Measurements from ENCODE around the gene PTPN9.
A peak's percentile ranks its signal among the peaks of the same experiment; 100 is the strongest.
"Not testable (repeated sequence)": the region's sequence is repeated elsewhere in the genome, so short reads cannot be mapped to it uniquely, and the experiment has no call there.

The PTPN9 gene

GRCh38 chr15:75582943-75583342 is 3.8 kb upstream of the PTPN9 start:
- not testable (repeated sequence) for DNase-seq (ENCODE audit: low read depth, low spot score)

GRCh38 chr15:75578173-75578947 is 755 bp downstream of the PTPN9 start:
- no peak for DNase-seq (ENCODE audit: low read depth, low spot score)

- DNase-seq (ENCODE audit: low read depth, low spot score) = no peak
Measured at GRCh38 chr15:75577401-75578172, 1.5 kb downstream of the PTPN9 start.

- no peak for DNase-seq (ENCODE audit: low read depth, low spot score)
Measured at GRCh38 chr15:75573648-75574384, 5.3 kb downstream of the PTPN9 start.

DNA sequence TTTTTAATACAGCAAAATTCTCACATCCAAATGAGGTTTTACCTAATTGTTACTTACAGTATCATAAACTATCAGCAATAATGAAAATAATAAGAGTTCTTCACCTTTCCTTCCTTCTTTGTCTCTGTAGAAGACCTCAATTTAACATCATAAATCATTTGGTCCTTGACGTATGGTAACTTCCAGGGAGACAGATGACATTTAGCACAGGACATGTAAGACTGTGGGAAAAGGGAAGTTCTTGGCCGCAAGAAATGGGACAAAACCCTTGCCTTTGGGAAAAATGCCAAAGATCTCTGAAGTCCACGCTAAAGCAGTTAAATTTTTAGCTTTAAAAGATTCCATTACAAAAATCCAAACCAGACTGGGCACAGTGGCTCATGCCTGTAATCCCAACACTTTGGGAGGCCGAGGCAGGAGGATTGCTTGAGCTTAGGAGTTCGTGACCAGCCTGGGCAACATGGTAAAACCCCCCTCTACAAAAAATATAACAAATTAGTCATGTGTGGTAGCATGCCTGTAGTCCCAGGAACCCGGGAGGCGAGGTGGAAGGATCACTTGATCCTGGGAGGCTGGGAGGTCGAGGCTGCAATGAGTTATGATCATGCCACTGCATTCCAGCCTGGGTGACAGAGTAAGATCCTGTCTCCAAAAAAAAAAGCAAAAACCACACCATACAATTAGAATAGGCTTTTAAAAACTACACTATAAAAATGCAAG is 8.8 kb downstream of the PTPN9 start:
- DNase-seq (ENCODE audit: low read depth, low spot score) = no peak

GRCh38 chr15:75565062-75565970 is 13.8 kb downstream of the PTPN9 start:
- no peak for DNase-seq (ENCODE audit: low read depth, low spot score)

- no peak for DNase-seq (ENCODE audit: low read depth, low spot score)
Measured at GRCh38 chr15:75561888-75562287, 17.2 kb downstream of the PTPN9 start.

GRCh38 chr15:75559360-75559759 is 19.8 kb downstream of the PTPN9 start:
- DNase-seq (ENCODE audit: low read depth, low spot score) = not testable (repeated sequence)

- DNase-seq (ENCODE audit: low read depth, low spot score) = not testable (repeated sequence)
Measured at GRCh38 chr15:75558955-75559354, 20.2 kb downstream of the PTPN9 start.

- no peak for DNase-seq (ENCODE audit: low read depth, low spot score)
Measured at GRCh38 chr15:75554717-75555116, 24.4 kb downstream of the PTPN9 start.

DNA sequence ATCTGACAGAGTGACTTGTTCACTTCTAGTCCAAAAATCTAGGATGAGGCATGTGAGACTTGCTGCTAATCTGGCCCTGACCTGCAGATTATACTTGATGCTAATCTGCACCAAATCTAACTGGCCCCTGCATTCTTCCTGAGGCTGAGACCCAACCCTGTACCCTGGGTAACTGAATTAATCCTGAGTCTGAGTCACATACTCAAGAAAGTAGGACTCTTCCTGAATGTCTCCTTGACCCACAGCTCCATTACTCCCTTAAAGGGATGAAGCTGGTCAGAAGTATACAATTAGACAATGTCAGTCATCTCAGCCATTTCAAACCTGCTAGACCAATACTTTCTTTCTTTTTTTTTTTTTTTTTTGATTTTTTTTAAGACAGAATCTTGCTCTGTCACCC is 25.5 kb downstream of the PTPN9 start:
- no peak for DNase-seq (ENCODE audit: low read depth, low spot score)

DNA sequence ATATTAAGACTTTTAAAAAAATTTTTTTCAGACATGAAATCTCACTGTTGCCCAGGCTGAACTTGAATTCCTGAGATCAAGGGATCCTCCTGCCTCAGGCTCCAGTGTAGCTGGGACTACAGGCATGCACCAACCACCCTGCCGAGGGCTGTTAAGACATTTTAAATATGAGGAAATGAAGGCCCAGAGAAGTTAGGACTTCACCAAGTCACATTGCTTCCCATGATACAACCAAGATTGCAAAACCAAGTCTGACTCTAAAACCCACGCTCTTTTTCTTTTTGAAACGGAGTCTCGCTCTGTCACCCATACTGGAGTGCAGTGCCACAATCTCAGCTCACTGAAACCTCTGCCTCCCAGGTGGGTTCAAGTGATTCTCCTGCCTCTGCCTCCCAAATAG is 28.0 kb downstream of the PTPN9 start:
- no peak for DNase-seq (ENCODE audit: low read depth, low spot score)

DNA sequence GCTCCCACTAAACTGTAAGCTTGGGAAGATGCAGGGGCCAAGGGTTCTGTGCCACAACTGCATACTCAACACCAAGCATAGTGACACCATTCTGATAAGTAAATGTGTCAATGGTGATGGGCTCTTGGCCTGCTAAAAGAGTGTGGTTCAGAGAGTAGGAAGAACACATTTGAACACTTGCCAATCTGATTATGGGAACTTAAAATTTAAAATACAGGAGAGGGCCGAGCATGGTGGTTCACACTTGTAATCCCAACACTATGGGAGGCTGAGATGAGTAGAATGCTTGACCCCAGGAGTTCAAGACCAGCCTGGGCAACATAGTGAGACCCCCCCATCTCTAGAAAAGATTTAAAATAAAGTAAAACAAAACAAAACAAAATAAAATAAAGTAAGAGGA is 34.1 kb downstream of the PTPN9 start:
- DNase-seq (ENCODE audit: low read depth, low spot score) = no peak

DNA sequence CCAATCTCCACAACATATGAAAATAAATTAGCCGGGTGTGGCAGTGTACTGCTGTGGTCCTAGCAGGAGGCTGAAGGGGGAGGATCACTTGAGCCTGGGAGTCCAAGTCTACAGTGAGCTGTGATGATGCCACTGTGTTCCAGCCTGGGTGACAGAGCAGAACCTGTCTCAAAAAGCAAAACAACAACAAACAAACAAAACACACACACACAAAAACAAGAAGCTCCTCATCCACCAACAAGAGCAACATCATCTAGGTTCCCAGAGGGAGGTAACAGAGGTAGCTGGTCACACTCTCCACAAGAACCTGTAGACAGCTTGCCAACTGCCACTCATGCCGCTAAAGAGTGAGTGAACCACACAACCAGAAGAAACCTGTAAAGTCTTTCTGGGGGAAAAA is 34.8 kb downstream of the PTPN9 start:
- DNase-seq (ENCODE audit: low read depth, low spot score) = no peak

DNA sequence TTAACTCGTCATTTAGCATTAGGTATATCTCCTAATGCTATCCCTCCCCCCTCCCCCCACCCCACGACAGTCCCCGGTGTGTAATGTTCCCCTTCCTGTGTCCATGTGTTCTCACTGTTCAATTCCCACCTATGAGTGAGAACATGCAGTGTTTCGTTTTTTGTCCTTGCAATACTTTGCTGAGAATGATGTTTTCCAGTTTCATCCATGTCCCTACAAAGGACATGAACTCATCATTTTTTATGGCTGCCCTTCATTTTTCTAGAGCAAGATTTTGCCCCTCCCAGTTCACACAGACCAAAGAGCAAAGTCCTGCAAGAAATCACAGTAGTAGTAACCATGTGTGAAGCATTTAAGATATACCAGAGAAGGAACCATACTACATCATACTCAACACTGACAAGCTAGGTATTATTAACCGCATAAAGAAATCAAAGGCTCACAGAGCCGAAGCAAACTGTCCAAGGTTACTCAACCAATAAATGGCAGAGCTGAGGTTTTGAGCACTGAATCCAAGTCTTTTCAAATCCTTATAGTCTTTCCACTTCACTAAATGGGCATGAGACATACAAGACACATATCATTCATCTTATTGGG is 36.1 kb downstream of the PTPN9 start:
- DNase-seq (ENCODE audit: low read depth, low spot score) = not testable (repeated sequence)

DNA sequence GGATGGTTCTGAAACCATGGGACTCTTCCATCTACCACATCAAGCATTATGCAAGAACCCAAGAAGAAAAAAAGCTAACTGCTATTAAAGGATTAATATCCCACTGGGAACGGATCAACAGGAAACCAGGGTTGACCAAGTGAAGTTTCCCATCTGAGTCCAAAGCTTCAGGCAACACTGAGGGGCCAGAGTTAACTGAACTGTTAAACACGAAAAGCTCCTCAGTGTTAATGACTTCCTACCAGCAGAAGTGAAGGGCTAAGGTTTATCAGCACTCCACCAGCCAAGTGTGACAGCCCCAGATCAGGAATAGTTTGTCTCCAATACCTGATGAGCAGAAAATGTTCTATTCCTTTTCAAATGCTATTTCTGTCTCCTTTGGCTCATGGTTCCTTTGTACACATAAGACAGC is 36.7 kb downstream of the PTPN9 start:
- no peak for DNase-seq (ENCODE audit: low read depth, low spot score)

DNA sequence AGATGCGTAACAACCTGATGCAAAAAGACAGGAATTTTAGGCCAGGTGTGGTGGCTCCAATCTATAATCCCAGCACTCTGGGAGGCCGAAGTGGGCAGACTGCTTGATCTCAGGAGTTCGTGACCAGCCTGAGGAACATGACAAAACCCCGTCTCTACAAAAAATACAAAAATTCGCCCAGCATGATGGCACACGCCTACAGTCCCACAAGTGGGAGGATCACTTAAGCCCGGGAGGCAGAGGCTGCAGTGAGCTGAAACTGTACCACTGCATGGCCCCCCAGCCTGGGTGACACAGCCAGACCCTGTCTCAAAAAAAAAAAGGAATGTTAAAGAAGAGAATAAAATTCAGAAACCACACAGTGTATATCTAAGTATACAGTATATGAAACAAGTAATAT is 40.7 kb downstream of the PTPN9 start:
- DNase-seq (ENCODE audit: low read depth, low spot score) = no peak

DNA sequence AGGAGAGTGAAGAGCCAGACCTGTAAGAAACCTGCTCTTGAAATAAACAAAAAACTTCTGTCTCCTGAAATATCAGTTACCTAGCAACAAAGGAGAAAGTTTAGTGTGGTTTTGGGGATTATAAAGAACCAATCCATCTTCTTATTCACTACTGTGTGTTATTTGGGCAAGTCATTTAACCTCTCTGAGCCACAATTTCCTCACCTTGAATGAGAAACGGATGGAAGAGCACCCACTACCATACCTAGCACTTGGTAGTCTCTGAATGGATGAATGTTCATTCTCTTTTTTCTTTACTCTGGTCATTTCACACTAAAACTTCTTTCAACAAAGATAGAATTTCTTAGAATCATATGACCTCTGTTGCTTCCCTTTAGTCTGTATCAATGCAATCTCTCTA is 45.2 kb downstream of the PTPN9 start:
- DNase-seq (ENCODE audit: low read depth, low spot score) = no peak

- DNase-seq (ENCODE audit: low read depth, low spot score) = peak; percentile 94
Measured at GRCh38 chr15:75532413-75533250, 46.5 kb downstream of the PTPN9 start.
